Head of caudate nucleus (tissue), 42 donors: ENCODE data around the gene BRF1.
A peak's percentile ranks its signal among the peaks of the same experiment; 100 is the strongest.
"Not testable (repeated sequence)": the region's sequence is repeated elsewhere in the genome, so short reads cannot be mapped to it uniquely, and the experiment has no call there.

Experiments
- DNase-seq, 42 donors: peaks; one replicate each; pipeline versions ENCODE4 v3.0.0 to v3.0.0-alpha.2; 2020 to 2021; ENCODE audit warnings: mixed read lengths in 7 of 42
- intact Hi-C: fragments of 100-400 bp; cut with DNase I; formaldehyde crosslinking; loops from one replicate; pipeline ENCODE4 v1.15.0; 2022

Gene BRF1

GRCh38 chr14:105303949-105304348, 3.1 kb upstream of the BRF1 start:
- no peak for DNase-seq
- intact Hi-C loops = no loop called here

- DNase-seq, intact Hi-C loops: not testable (repeated sequence)
Observed at GRCh38 chr14:105301915-105302249, 1.1 kb upstream of the BRF1 start.

GRCh38 chr14:105301103-105301914, 508 bp upstream of the BRF1 start:
- DNase-seq = peak; percentile 97 to 100 (median 99)
- intact Hi-C loops = no loop called here

- intact Hi-C loops = no loop called here
- peak in 21 of 42 donors; percentile 23 to 70 (median 44) for DNase-seq
Observed at GRCh38 chr14:105299654-105300541, 903 bp downstream of the BRF1 start.

- intact Hi-C loops = not testable (repeated sequence)
- peak in 23 of 42 donors; percentile 35 to 77 (median 58) for DNase-seq
Observed at GRCh38 chr14:105297311-105297710, 3.5 kb downstream of the BRF1 start.

GRCh38 chr14:105294142-105294597, 6.6 kb downstream of the BRF1 start:
- intact Hi-C loops = no loop called here
- peak in 41 of 42 donors; percentile 32 to 85 (median 64) for DNase-seq

- intact Hi-C loops = no loop called here
- DNase-seq = no peak
Observed at GRCh38 chr14:105292826-105293711, 7.7 kb downstream of the BRF1 start.

GRCh38 chr14:105290621-105291346, 10.0 kb downstream of the BRF1 start:
- intact Hi-C loops = no loop called here
- no peak for DNase-seq

GRCh38 chr14:105288936-105289335, 11.9 kb downstream of the BRF1 start:
- intact Hi-C loops = loop anchor here (10.0 kb wide), 1 partner anchor 194 kb away; no protein-coding TSS in a partner anchor
- DNase-seq = not testable (repeated sequence)

- intact Hi-C loops = loop anchor here (10.0 kb wide), 1 partner anchor 193 kb away; no protein-coding TSS in a partner anchor
- no peak for DNase-seq
Observed at GRCh38 chr14:105287249-105288102, 13.3 kb downstream of the BRF1 start.

- intact Hi-C loops = loop anchor here (10.0 kb wide), 1 partner anchor 192 kb away; no protein-coding TSS in a partner anchor
- DNase-seq = no peak
Observed at GRCh38 chr14:105286759-105287144, 14.0 kb downstream of the BRF1 start.

GRCh38 chr14:105285174-105285573, 15.6 kb downstream of the BRF1 start:
- intact Hi-C loops = loop anchor here (10.0 kb wide), 1 partner anchor 190 kb away; no protein-coding TSS in a partner anchor
- DNase-seq = no peak

- intact Hi-C loops = loop anchor here (5.0 to 10.0 kb wide), 3 partner anchors 58 to 189 kb away; no protein-coding TSS in a partner anchor
Observed at GRCh38 chr14:105283899-105284298, 16.9 kb downstream of the BRF1 start.

GRCh38 chr14:105283028-105283427, 17.8 kb downstream of the BRF1 start:
- intact Hi-C loops = loop anchor here (5.0 to 10.0 kb wide), 3 partner anchors 59 to 188 kb away; no protein-coding TSS in a partner anchor
- no peak for DNase-seq

More at GRCh38 chr14:105283899-105284298, 16.9 kb downstream of the BRF1 start:
- peak in 1 of 42 donors; percentile 44 for DNase-seq

- no peak for DNase-seq
- intact Hi-C loops = loop anchor here (5.0 to 10.0 kb wide), 3 partner anchors 60 to 187 kb away; no protein-coding TSS in a partner anchor
Observed at GRCh38 chr14:105282098-105282725, 18.6 kb downstream of the BRF1 start.
